Fibroblast of lung (primary cell): ENCODE measurements around the gene LUC7L.

Source experiments
- EZH2 ChIP-seq: IDR thresholded peaks from 2 replicates; pipeline ENCODE4 v1.5.1; 2012; ENCODE audit warnings: low read length, control low read depth, mild to moderate bottlenecking; ENCODE audit errors: missing control alignments
- TF ChIP-seq, protein P1 (sequence below), 2 donors: IDR thresholded peaks in 1 of 2; conservative IDR thresholded peaks in 1 of 2; 1 replicate in 1 of 2; 2 replicates in 1 of 2; pipeline ENCODE4 v1.5.1; 2011 to 2012; ENCODE audit warnings: low read length in 2 of 2, control low read depth in 1 of 2, inconsistent platforms in 1 of 2, low read depth in 1 of 2, mild to moderate bottlenecking in 1 of 2

DNA sequence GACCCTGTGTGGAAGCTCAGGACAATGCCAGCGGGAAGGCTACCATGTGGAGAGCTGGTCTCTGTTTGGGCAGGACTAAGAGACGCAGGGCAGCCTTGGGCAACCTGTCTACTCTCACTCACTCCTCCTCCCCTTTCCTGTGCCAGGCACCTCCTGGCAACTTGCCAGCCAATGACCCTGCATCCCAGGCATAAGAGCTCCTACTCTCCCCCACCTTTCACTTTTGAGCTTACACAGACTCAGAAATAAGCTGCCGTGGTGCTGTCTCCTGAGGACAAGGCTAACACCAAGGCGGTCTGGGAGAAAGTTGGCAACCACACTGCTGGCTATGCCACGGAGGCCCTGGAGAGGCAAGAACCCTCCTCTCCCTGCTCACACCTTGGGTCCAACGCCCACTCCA lies 60.8 kb downstream of the LUC7L start:
- TF ChIP-seq, protein P1, sequence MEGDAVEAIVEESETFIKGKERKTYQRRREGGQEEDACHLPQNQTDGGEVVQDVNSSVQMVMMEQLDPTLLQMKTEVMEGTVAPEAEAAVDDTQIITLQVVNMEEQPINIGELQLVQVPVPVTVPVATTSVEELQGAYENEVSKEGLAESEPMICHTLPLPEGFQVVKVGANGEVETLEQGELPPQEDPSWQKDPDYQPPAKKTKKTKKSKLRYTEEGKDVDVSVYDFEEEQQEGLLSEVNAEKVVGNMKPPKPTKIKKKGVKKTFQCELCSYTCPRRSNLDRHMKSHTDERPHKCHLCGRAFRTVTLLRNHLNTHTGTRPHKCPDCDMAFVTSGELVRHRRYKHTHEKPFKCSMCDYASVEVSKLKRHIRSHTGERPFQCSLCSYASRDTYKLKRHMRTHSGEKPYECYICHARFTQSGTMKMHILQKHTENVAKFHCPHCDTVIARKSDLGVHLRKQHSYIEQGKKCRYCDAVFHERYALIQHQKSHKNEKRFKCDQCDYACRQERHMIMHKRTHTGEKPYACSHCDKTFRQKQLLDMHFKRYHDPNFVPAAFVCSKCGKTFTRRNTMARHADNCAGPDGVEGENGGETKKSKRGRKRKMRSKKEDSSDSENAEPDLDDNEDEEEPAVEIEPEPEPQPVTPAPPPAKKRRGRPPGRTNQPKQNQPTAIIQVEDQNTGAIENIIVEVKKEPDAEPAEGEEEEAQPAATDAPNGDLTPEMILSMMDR (conservative IDR thresholded peaks at IDR 0.05 in 1 of 2, IDR thresholded peaks at IDR 0.05 in 1 of 2; ENCODE audit: low read depth in 1 of 2, low read length in 2 of 2), result no peak
- TF ChIP-seq EZH2, result peak; percentile 9
